ENCODE data around the gene ICE1.

The ICE1 gene

DNA sequence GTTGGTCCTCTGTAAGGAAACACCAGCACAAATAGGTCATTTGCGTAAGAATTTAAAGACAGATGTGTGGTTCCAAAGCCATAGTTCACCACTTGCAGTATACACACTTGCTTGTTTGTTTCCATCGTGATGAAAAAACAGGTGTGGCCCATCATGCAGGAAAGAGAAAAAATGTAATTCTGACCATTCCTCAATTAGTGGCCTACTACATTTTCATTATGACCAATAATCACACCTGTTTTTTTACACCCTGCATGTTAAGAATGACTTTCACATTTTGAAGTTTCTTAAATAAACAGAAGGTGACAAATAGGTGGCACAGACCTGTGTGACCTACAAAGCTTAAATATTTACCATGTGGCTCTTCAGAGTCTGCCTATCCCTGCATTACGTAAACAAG, 2.2 kb upstream of the ICE1 start:
- no peak for DNase-seq
- Histone ChIP-seq H3K4me3 (ENCODE audit: low read depth in 1 of 2, low read length in 2 of 2) (no peak overlapping the region), H3K9ac (ENCODE audit: low read depth, low read length) (no peak overlapping the region), H3K9me3 (ENCODE audit: insufficient read depth, low read length, severe bottlenecking) (no peaks in the 10 kb centered on the region), H4K20me1 (ENCODE audit: insufficient read depth, low read length) (peaks cover 24% of the 10 kb centered on the region), H3K36me3 (ENCODE audit: insufficient read depth, low read length) (no peaks in the 10 kb centered on the region), H3K27ac (ENCODE audit: low read length) (no peak overlapping the region), H2AFZ (ENCODE audit: low read depth, low read length) (0 out of 2 replicates have a peak overlapping the region, but pooled peaks have one; percentile 91), H3K27me3 (ENCODE audit: insufficient read depth, low read length, poor library complexity) (no peaks in the 10 kb centered on the region), H3K4me2 (ENCODE audit: insufficient read depth, low read length) (peak overlapping the region; percentile 88; the same call in 1 of the 2 replicates), H3K79me2 (ENCODE audit: insufficient read depth, low read length) (peaks cover 31% of the 10 kb centered on the region), H3K4me1 (ENCODE audit: insufficient read depth, low read length) (peaks cover 38% of the 10 kb centered on the region)
- TF ChIP-seq, protein P1, sequence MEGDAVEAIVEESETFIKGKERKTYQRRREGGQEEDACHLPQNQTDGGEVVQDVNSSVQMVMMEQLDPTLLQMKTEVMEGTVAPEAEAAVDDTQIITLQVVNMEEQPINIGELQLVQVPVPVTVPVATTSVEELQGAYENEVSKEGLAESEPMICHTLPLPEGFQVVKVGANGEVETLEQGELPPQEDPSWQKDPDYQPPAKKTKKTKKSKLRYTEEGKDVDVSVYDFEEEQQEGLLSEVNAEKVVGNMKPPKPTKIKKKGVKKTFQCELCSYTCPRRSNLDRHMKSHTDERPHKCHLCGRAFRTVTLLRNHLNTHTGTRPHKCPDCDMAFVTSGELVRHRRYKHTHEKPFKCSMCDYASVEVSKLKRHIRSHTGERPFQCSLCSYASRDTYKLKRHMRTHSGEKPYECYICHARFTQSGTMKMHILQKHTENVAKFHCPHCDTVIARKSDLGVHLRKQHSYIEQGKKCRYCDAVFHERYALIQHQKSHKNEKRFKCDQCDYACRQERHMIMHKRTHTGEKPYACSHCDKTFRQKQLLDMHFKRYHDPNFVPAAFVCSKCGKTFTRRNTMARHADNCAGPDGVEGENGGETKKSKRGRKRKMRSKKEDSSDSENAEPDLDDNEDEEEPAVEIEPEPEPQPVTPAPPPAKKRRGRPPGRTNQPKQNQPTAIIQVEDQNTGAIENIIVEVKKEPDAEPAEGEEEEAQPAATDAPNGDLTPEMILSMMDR (IDR thresholded peaks at IDR 0.05; ENCODE audit: borderline replicate concordance, extremely low read depth, low read length, poor library complexity, severe bottlenecking) = no peak
- no peak for TF ChIP-seq EZH2 (IDR thresholded peaks at IDR 0.05; ENCODE audit: borderline replicate concordance, low read depth, low read length, severe bottlenecking)
- ATAC-seq (ENCODE audit: insufficient read depth, low read depth) = no peak

DNA sequence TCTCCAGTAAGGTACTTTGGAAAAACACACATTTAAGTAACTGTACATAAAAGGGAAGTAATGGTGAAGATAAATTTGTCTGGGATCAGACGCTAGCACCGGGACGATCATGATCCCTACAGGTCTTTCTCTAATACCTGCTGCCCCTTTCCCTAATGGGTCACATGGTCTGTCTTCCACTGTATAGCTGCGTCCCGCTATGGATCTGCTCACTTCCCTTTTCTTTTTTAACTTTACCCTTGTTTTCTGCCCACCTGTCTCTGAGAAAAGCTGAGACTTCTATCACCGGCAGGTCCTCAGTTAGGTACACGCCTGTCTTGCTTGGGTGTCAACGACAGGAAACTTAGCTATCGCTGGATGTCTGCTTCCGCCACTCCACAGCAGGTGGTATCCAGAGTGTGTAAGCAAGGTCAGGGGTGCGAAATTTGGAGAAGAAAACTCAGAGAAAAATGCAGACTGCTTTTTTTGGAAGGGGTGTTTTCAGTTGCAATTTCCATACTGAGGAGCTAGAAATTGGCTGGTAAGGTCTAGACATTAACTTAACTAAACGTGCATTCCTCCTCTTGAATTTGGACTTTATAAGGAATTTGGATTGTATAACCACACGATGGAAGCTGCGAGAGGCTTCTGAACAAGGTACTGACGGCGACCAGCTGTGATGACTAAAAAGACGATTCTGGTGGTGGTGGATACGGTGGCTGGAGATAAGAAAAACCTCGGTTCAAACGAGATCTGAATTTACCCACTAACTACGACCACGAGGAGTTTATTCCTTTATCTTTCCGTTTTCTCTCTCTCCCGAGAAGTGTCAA, 1.1 kb upstream of the ICE1 start:
- Histone ChIP-seq H3K27ac (ENCODE audit: low read length) (peak overlapping the region; percentile 97), H3K79me2 (ENCODE audit: insufficient read depth, low read length) (peaks cover 42% of the 10 kb centered on the region), H4K20me1 (ENCODE audit: insufficient read depth, low read length) (peaks cover 32% of the 10 kb centered on the region), H3K4me3 (ENCODE audit: low read depth in 1 of 2, low read length in 2 of 2) (peak overlapping the region; percentile 86 to 92), H3K4me1 (ENCODE audit: insufficient read depth, low read length) (peaks cover 46% of the 10 kb centered on the region), H3K9me3 (ENCODE audit: insufficient read depth, low read length, severe bottlenecking) (no peaks in the 10 kb centered on the region), H3K27me3 (ENCODE audit: insufficient read depth, low read length, poor library complexity) (no peaks in the 10 kb centered on the region), H3K9ac (ENCODE audit: low read depth, low read length) (peak overlapping the region; percentile 77), H3K4me2 (ENCODE audit: insufficient read depth, low read length) (peak overlapping the region; percentile 88), H3K36me3 (ENCODE audit: insufficient read depth, low read length) (no peaks in the 10 kb centered on the region), H2AFZ (ENCODE audit: low read depth, low read length) (peak overlapping the region; percentile 91)
- TF ChIP-seq, protein P1 (IDR thresholded peaks at IDR 0.05; ENCODE audit: borderline replicate concordance, extremely low read depth, low read length, poor library complexity, severe bottlenecking) = no peak
- TF ChIP-seq EZH2 (IDR thresholded peaks at IDR 0.05; ENCODE audit: borderline replicate concordance, low read depth, low read length, severe bottlenecking) = no peak
- DNase-seq (peak; percentile 26), ATAC-seq (ENCODE audit: insufficient read depth, low read depth) (no peak)

DNA sequence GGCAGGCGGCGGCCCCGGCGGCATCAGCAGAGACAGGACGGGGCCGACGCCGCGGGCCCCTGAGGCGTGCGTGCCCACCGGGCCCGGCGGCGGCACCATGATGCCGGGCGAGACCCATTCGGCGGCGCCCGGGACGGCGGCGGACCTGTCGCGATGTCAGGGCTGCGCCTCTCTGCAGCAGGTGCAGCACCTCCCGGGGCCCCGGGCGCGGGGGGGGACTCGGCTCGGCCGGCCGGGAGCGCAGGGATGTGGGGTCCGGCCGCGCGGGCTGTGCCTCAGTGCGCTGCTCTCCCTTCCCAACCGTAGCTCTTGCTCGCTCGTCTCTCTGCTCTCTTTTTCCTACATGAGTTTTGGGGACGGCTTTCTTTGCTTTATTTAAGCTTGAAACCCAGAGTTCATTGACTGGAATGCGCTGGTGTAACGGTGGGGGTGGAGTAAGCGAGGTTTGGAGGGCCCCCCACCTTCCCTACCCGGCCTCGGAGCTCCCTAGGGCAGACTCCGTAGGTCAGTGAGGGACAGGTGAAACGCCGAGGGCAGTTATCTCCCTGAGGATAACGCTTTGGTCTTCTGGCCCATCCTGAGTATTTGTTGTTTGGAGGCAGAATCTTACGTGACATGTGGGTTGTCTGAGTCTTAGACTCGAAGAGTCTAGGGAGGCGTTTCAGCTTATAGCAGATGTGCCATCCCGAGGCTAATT, 490 bp downstream of the ICE1 start:
- TF ChIP-seq, protein P1 (IDR thresholded peaks at IDR 0.05; ENCODE audit: borderline replicate concordance, extremely low read depth, low read length, poor library complexity, severe bottlenecking) = no peak
- TF ChIP-seq EZH2 (IDR thresholded peaks at IDR 0.05; ENCODE audit: borderline replicate concordance, low read depth, low read length, severe bottlenecking) = no peak
- Histone ChIP-seq H3K36me3 (ENCODE audit: insufficient read depth, low read length) (peaks cover 8% of the 10 kb centered on the region; the same call in 1 of the 2 replicates), H3K4me2 (ENCODE audit: insufficient read depth, low read length) (peak overlapping the region; percentile 88), H3K79me2 (ENCODE audit: insufficient read depth, low read length) (peaks cover 59% of the 10 kb centered on the region), H3K9ac (ENCODE audit: low read depth, low read length) (peak overlapping the region; percentile 77), H3K4me3 (ENCODE audit: low read depth in 1 of 2, low read length in 2 of 2) (peak overlapping the region; percentile 86 to 92; a peak in 3 of 4 replicates), H2AFZ (ENCODE audit: low read depth, low read length) (peak overlapping the region; percentile 71), H4K20me1 (ENCODE audit: insufficient read depth, low read length) (peaks cover 47% of the 10 kb centered on the region), H3K27me3 (ENCODE audit: insufficient read depth, low read length, poor library complexity) (no peaks in the 10 kb centered on the region), H3K9me3 (ENCODE audit: insufficient read depth, low read length, severe bottlenecking) (no peaks in the 10 kb centered on the region), H3K4me1 (ENCODE audit: insufficient read depth, low read length) (peaks cover 48% of the 10 kb centered on the region), H3K27ac (ENCODE audit: low read length) (peak overlapping the region; percentile 97)
- no peak for DNase-seq
- peak; percentile 36 for ATAC-seq (ENCODE audit: insufficient read depth, low read depth)
